Measurements from ENCODE around the gene DAAM2. TPM values are rescaled to one million over a fixed set of nuclear protein-coding genes. Genes with fewer than 3 reads are reported as not detected.

The DAAM2 gene
- total RNA-seq, 1 donor from 2014 or later, result 22.1 TPM

DNA sequence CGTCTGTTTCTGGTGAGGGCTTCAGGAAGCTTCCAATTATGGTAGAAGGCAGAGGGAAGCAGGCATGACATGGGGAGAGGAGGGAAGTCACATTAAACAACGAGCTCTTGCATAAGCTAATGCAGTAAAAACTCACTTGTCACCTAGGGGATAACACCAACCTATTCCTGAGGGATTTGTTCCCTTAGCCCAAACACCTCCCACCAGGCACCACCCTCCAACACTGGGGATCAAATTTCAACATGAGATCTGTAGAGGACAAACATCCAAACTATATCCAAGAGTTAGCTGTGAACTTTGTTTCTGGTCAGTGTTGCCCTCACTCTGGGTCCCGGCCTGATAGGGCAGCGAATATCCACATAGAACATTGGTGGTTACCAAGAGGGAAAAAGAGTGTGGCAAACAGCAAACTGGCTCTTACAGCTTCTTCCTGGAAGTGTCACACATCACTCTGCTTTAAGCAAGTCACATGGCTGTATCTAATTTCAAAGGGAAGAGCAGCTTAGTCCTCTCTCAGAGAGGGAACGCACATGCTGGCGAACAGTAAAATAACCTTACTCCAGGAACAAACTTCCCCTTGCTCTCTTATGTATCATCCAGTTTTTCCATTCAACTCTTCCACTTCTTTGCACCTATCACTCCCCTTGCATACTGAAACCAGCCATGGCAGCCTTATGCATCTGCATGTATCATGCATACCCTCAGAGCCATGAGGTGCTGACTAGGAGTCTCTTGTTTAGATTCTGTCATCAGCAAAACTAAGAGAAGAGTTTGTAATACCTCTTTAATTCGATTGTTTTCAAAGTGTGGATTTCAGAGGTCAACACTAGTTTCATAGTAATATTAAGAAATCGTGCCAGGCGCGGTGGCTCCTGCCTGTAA, 146.8 kb downstream of the DAAM2 start:
- Histone ChIP-seq H3K36me3 (no peaks in the 10 kb centered on the region), H3K9me3 (no peaks in the 10 kb centered on the region), H3K4me1 (no peaks in the 10 kb centered on the region), H3K27me3 (no peaks in the 10 kb centered on the region), H3K4me3 (no peak overlapping the region), H3K27ac (no peak overlapping the region)
- intact Hi-C loops (cut with DNase I), result no loop called here
- DNase-seq (ENCODE audit: extremely low spot score in 2 of 2), result no peak
- TF ChIP-seq POLR2AphosphoS5 (IDR thresholded peaks at IDR 0.05; ENCODE audit: insufficient read depth in 1 of 2, low read depth in 1 of 2) (no peak), POLR2A (IDR thresholded peaks at IDR 0.05) (no peak)
- TF ChIP-seq, protein P1, sequence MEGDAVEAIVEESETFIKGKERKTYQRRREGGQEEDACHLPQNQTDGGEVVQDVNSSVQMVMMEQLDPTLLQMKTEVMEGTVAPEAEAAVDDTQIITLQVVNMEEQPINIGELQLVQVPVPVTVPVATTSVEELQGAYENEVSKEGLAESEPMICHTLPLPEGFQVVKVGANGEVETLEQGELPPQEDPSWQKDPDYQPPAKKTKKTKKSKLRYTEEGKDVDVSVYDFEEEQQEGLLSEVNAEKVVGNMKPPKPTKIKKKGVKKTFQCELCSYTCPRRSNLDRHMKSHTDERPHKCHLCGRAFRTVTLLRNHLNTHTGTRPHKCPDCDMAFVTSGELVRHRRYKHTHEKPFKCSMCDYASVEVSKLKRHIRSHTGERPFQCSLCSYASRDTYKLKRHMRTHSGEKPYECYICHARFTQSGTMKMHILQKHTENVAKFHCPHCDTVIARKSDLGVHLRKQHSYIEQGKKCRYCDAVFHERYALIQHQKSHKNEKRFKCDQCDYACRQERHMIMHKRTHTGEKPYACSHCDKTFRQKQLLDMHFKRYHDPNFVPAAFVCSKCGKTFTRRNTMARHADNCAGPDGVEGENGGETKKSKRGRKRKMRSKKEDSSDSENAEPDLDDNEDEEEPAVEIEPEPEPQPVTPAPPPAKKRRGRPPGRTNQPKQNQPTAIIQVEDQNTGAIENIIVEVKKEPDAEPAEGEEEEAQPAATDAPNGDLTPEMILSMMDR (IDR thresholded peaks at IDR 0.05), result no peak

- intact Hi-C loops (cut with DNase I), result no loop called here
- no peak for TF ChIP-seq POLR2AphosphoS5 (IDR thresholded peaks at IDR 0.05; ENCODE audit: insufficient read depth in 1 of 2, low read depth in 1 of 2)
- TF ChIP-seq, protein P1 (IDR thresholded peaks at IDR 0.05), result no peak
- no peak for TF ChIP-seq POLR2A (IDR thresholded peaks at IDR 0.05)
- H3K9me3 ChIP-seq, result no peaks in the 10 kb centered on the region
- no peaks in the 10 kb centered on the region for H3K27me3 ChIP-seq
- DNase-seq (ENCODE audit: extremely low spot score in 2 of 2), result no peak
- H3K27ac ChIP-seq, result no peak overlapping the region
- no peaks in the 10 kb centered on the region for H3K36me3 ChIP-seq
- no peak overlapping the region for H3K4me3 ChIP-seq
- H3K4me1 ChIP-seq, result no peaks in the 10 kb centered on the region
These were observed 149.0 kb downstream of the DAAM2 start for GRCh38 chr6:39941138-39941537.

- no peaks in the 10 kb centered on the region for H3K9me3 ChIP-seq
- no peak overlapping the region for H3K4me3 ChIP-seq
- intact Hi-C loops (cut with DNase I), result no loop called here
- H3K4me1 ChIP-seq, result no peaks in the 10 kb centered on the region
- no peaks in the 10 kb centered on the region for H3K36me3 ChIP-seq
- no peaks in the 10 kb centered on the region for H3K27me3 ChIP-seq
- TF ChIP-seq, protein P1 (IDR thresholded peaks at IDR 0.05), result no peak
- no peak for TF ChIP-seq POLR2A (IDR thresholded peaks at IDR 0.05)
- TF ChIP-seq POLR2AphosphoS5 (IDR thresholded peaks at IDR 0.05; ENCODE audit: insufficient read depth in 1 of 2, low read depth in 1 of 2), result no peak
- DNase-seq (ENCODE audit: extremely low spot score in 2 of 2), result no peak
- H3K27ac ChIP-seq, result no peak overlapping the region
These were observed 149.6 kb downstream of the DAAM2 start for GRCh38 chr6:39941820-39942219.

DNA sequence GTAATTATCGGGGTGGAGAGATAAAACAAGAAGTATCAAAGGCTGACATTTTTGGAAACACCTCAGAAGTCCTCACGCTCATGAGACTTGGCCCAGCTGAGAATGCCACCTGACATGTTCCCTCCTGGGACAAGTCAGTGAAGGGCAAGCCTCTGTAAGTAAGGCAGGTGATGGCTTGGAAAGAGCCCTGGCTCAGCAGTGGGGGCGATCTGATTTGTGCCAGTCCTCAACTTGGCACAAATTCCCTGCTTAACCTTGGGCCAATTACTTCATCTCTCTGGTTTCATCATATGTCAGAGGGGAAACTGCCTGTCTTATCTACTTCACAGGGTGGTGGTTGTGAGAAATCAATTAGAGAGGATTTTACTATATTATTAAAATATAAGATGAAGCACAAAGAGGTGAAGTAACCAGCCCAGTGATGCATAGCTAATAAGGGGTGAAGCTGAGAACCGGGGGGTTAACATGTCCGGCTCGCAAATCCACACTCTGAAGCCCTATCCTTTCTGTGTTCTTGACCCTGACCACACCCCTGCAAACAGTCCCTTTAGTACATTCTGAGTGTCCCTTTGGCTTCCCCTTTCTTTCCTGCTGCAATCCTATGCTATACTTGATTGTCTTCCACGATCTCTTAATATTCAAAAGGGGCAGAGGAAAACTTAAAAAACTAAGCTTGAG, 150.9 kb downstream of the DAAM2 start:
- H3K4me1 ChIP-seq, result no peaks in the 10 kb centered on the region
- no peaks in the 10 kb centered on the region for H3K27me3 ChIP-seq
- no peak overlapping the region for H3K4me3 ChIP-seq
- no peaks in the 10 kb centered on the region for H3K9me3 ChIP-seq
- intact Hi-C loops (cut with DNase I), result no loop called here
- no peaks in the 10 kb centered on the region for H3K36me3 ChIP-seq
- no peak for DNase-seq (ENCODE audit: extremely low spot score in 2 of 2)
- TF ChIP-seq POLR2A (IDR thresholded peaks at IDR 0.05), result no peak
- TF ChIP-seq, protein P1 (IDR thresholded peaks at IDR 0.05), result no peak
- TF ChIP-seq POLR2AphosphoS5 (IDR thresholded peaks at IDR 0.05; ENCODE audit: insufficient read depth in 1 of 2, low read depth in 1 of 2), result no peak
- H3K27ac ChIP-seq, result no peak overlapping the region

- Histone ChIP-seq H3K4me1 (no peaks in the 10 kb centered on the region), H3K27me3 (no peaks in the 10 kb centered on the region), H3K36me3 (no peaks in the 10 kb centered on the region), H3K27ac (no peak overlapping the region), H3K4me3 (no peak overlapping the region), H3K9me3 (no peaks in the 10 kb centered on the region)
- DNase-seq (ENCODE audit: extremely low spot score in 2 of 2), result no peak
- intact Hi-C loops (cut with DNase I), result no loop called here
- TF ChIP-seq, protein P1 (IDR thresholded peaks at IDR 0.05), result no peak
- TF ChIP-seq POLR2AphosphoS5 (IDR thresholded peaks at IDR 0.05; ENCODE audit: insufficient read depth in 1 of 2, low read depth in 1 of 2) (no peak), POLR2A (IDR thresholded peaks at IDR 0.05) (no peak)
These were observed 153.4 kb downstream of the DAAM2 start for GRCh38 chr6:39945626-39946025.

Measured in vagina (tissue), 2 donors.